Activated CD4-positive, alpha-beta T cell treated with anti-CD3 and anti-CD28 coated beads for 48 hours (primary cell): ENCODE data around the gene USE1.

Experiments
- DNase-seq: peaks from one replicate; pipeline ENCODE4 v3.0.0-alpha.2; 2020

Gene USE1

GRCh38 chr19:17259118-17259780 is 44.1 kb downstream of the USE1 start:
- DNase-seq, result no peak

- no peak for DNase-seq
These were observed 44.8 kb downstream of the USE1 start for GRCh38 chr19:17259934-17260333.

DNA sequence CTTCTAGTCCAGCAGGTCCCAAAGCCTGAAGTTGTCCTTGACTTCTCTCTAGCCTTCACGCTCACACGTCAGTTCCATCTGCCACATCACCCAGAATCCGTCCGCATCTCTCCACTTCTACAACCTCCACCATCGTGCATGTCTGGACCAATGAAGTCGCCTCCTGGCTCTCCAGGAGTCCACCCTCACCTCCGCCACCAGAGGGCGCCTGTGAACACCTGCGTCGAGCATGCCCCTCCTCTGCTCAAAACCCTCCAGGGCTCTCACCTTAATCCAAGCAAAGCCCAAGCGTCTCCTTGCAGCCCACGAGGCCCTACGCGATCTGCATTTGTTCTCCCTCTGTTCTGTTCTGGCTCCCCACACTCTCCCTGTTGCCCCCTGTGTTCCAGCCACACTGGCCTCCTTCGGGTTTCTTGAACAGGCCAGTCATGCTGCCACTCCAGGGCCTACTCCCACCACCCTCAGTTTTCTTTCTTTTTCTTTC is 45.7 kb downstream of the USE1 start:
- DNase-seq, result peak; percentile 95

DNA sequence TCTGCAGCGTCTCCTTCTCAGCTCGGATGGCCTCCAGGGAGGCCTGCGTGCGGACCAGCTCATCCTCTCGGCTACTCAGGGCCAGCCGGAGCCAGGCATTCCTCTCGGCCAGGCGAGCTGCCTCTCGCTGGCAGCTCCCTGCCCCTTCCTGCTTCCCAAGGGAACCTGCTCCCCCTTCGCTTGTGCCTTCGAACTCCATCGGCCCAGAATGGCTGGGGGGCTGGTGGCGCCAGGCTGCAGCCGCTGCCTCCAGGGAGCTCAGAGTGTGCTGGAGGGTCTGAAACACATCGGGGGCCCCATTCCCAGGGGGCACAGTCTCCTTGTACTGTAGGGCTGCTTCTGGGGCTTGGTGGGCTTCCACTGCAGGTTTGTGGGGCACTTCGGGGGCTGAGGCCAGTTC is 47.4 kb downstream of the USE1 start:
- no peak for DNase-seq

GRCh38 chr19:17263712-17264640 is 48.8 kb downstream of the USE1 start:
- no peak for DNase-seq

DNA sequence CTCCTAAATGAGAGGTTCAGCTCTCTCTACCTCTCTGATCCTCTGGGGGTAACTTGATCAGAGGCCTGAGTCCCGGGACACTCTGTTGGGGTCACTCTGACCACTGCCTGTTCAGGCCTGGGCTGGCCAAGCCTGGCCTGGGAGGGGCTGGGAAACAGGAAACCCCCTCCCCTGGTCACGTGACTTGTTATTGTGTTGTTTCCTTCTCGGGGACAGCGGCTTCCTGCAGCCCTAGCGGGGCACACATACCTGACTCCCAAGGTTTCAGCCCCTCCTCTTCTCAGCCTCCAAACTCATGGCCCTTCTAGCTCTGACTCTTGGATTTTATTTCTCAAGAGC is 49.5 kb downstream of the USE1 start, which contains the start of gene USHBP1:
USHBP1 (minus strand) TSS at position 105 of the 339 bp plus-strand sequence. CDS start 446 bp downstream, outside the sequence.
- DNase-seq, result no peak

- DNase-seq, result no peak
These were observed 50.9 kb downstream of the USE1 start for GRCh38 chr19:17266026-17266425.

DNA sequence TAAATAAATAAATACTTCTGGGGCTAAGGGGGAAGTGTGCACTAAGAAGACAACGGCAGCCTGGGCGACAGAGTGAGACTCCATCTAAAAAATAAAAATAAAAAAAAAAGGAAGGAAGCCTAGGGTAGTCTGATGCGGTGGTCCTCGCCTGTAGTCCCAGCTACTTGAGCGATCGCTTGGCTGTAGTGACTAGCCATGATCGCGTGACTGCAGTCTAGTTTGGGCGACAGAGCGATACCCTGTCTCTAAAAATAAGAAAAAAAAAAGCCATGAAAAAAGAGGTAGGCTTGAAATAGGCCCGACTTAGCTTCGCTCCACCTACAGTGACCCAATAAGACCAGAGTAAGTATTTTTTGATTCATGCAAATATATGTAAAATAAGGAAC is 51.4 kb downstream of the USE1 start:
- DNase-seq, result no peak

- peak; percentile 97 for DNase-seq
These were observed 52.0 kb downstream of the USE1 start, which contains the start of gene BABAM1 for GRCh38 chr19:17266975-17267788. TSS of gene BABAM1 (plus strand) at chr19:17267443. CDS start at chr19:17268807, 1,364 bp downstream.

DNA sequence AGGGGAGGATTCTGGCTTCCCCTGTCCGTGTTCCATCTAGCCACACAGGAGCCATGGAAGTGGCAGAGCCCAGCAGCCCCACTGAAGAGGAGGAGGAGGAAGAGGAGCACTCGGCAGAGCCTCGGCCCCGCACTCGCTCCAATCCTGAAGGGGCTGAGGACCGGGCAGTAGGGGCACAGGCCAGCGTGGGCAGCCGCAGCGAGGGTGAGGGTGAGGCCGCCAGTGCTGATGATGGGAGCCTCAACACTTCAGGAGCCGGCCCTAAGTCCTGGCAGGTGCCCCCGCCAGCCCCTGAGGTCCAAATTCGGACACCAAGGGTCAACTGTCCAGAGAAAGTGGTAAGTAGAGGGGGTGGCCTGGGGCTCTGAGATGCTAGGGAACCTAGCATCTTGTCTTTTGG is 53.6 kb downstream of the USE1 start:
- DNase-seq, result no peak
